Adrenal gland (tissue), 5 donors: ENCODE measurements around the gene WNT5A.

ENCODE experiments used
- CTCF ChIP-seq, 6 experiments: fragments of 450-650 bp in 4 of 6; fragments of 200-600 bp in 2 of 6; sonication (generic) in 1 of 6; IDR thresholded peaks; 1 replicate in 5 of 6; 2 replicates in 1 of 6; pipeline versions ENCODE4 v1.5.1 to v1.8.0; 2016 to 2021; ENCODE audit warnings: antibody characterized with exemption in 6 of 6, mild to moderate bottlenecking in 2 of 6, moderate library complexity in 1 of 6
- POLR2A ChIP-seq, 2 donors: fragments of 450-650 bp; IDR thresholded peaks; one replicate each; pipeline ENCODE4 v1.6.1; 2017; ENCODE audit warnings: antibody characterized with exemption in 2 of 2, mild to moderate bottlenecking in 2 of 2, moderate library complexity in 1 of 2
- donor health status: DM: no; HTN: no; CAD: no.

GRCh38 chr3:55526332-55527030, 39.4 kb upstream of the WNT5A start:
- TF ChIP-seq CTCF (IDR thresholded peaks at IDR 0.05) (no peak), POLR2A (IDR thresholded peaks at IDR 0.05) (no peak)
